ENCODE data around the gene OLAH. TPM values are rescaled to one million over a fixed set of nuclear protein-coding genes. Genes with fewer than 3 reads are reported as not detected.
"Not testable (repeated sequence)": the region's sequence is repeated elsewhere in the genome, so short reads cannot be mapped to it uniquely, and the experiment has no call there.

The OLAH gene
- 4.9 TPM for total RNA-seq

DNA sequence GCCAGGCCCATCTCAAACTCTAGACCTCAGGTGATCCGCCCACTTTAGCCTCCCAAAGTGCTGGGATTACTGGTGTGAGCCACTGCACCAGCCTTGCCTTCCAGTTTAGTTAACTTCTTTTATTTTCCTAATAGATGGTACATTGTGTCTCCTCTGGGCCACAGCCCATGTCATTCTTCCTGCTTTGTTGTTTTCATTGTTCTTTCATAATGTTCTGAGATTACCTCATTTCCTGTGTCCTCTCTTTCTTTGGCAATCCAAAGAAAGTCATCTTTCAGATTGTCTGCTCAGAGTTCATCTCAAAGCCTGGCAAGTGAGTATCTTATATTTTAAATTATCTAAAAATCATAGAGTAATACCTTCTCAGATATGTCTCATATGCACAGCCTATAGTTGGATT, at the start of gene OLAH:
TSS of gene OLAH (plus strand) at position 270 of the 400 bp plus-strand sequence. CDS start 3,346 bp downstream, outside the sequence.
- Histone ChIP-seq H3K9me3 (no peaks in the 10 kb centered on the region), H3K27me3 (no peaks in the 10 kb centered on the region), H3K4me3 (no peak within 1 kb of the TSS), H3K27ac (no peak within 1 kb of the TSS), H3K36me3 (no peaks in the 10 kb centered on the region), H3K4me1 (no peaks in the 10 kb centered on the region)
- intact Hi-C loops (cut with DNase I): no loop called here
- DNase-seq (ENCODE audit: extremely low spot score in 2 of 2): no peak
- no peak for TF ChIP-seq POLR2AphosphoS5 (IDR thresholded peaks at IDR 0.05; ENCODE audit: insufficient read depth in 1 of 2, low read depth in 1 of 2)
- TF ChIP-seq, protein P1, sequence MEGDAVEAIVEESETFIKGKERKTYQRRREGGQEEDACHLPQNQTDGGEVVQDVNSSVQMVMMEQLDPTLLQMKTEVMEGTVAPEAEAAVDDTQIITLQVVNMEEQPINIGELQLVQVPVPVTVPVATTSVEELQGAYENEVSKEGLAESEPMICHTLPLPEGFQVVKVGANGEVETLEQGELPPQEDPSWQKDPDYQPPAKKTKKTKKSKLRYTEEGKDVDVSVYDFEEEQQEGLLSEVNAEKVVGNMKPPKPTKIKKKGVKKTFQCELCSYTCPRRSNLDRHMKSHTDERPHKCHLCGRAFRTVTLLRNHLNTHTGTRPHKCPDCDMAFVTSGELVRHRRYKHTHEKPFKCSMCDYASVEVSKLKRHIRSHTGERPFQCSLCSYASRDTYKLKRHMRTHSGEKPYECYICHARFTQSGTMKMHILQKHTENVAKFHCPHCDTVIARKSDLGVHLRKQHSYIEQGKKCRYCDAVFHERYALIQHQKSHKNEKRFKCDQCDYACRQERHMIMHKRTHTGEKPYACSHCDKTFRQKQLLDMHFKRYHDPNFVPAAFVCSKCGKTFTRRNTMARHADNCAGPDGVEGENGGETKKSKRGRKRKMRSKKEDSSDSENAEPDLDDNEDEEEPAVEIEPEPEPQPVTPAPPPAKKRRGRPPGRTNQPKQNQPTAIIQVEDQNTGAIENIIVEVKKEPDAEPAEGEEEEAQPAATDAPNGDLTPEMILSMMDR (IDR thresholded peaks at IDR 0.05): no peak
- no peak for TF ChIP-seq POLR2A (IDR thresholded peaks at IDR 0.05)

DNA sequence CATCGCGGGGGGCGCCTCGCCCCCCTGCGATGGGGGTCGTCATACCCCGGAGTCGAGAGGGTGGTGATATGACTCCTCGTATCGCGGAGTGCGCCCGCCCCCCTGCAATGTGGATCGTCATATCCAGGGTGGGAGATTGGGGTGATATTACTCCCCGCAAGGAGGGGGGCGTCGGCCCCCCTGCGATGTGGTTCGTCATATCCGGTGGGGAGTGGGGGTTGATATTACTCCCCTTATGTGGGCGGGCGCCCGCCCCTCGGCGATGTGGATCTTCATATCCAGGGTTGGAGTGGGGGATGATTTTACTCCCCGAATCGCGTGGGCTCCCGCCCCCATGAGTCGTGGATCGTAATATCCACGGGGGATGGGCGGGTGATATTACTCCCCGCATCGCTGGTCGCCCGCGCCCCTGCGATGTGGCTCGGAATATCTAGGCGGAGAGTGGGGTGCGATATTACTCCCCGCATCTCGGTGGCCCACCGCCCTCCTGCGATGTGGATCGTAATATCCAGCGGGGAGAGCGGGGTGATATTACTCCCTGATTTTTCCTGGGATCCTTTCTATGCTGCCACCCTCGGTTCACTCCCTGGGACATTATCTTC, 47.7 kb upstream of the OLAH start:
- Histone ChIP-seq H3K4me3 (no peak overlapping the region), H3K9me3 (no peaks in the 10 kb centered on the region), H3K36me3 (no peaks in the 10 kb centered on the region), H3K27ac (no peak overlapping the region), H3K4me1 (no peaks in the 10 kb centered on the region), H3K27me3 (no peaks in the 10 kb centered on the region)
- no peak for DNase-seq (ENCODE audit: extremely low spot score in 2 of 2)
- intact Hi-C loops (cut with DNase I): no loop called here
- TF ChIP-seq, protein P1 (IDR thresholded peaks at IDR 0.05): no peak
- TF ChIP-seq POLR2A (IDR thresholded peaks at IDR 0.05) (no peak), POLR2AphosphoS5 (IDR thresholded peaks at IDR 0.05; ENCODE audit: insufficient read depth in 1 of 2, low read depth in 1 of 2) (no peak)

DNA sequence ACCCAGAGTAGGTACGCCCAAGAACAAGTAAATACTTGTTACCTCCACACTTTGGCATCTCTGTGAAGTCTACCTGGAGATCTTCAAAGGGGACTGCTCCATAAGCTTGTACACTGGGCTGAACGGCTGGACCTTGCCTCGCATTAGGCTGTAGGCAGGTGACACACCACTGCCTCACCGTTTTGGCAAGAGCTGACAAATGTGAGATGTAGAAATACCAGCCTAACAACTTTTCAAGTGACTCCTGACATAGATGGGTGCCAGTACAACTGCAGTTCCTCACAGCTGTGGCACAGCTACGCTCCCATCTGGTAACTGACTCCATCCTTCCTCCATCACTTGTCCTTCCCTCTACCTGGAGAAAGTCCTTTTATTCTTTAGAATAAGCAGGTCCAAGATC, 30.2 kb upstream of the OLAH start:
- DNase-seq (ENCODE audit: extremely low spot score in 2 of 2); H3K27me3 ChIP-seq; H3K36me3 ChIP-seq; H3K9me3 ChIP-seq; H3K4me1 ChIP-seq; H3K27ac ChIP-seq; intact Hi-C loops (cut with DNase I); H3K4me3 ChIP-seq: not testable (repeated sequence)

DNA sequence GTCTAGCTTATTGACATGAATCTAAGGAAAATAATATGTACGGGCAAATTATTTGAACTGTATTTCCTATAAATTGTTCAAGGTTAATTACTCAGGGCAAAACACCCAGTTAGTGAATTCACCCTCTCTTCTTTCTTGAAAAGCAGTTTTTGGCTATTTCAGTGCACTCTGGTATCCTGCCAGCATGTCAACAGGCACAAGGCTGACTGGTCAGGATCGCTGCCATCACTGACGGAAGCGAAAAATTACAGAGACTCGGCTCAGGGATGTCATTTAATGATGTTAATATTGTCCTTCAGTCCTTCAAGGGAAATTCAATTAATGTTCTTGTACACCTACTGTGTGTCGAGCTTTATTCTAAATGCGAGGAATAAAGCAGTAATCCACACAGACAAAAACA, 28.3 kb upstream of the OLAH start:
- H3K4me3 ChIP-seq: no peak overlapping the region
- no peaks in the 10 kb centered on the region for H3K27me3 ChIP-seq
- H3K4me1 ChIP-seq: no peaks in the 10 kb centered on the region
- TF ChIP-seq, protein P1 (IDR thresholded peaks at IDR 0.05): no peak
- TF ChIP-seq POLR2A (IDR thresholded peaks at IDR 0.05): no peak
- no peak for TF ChIP-seq POLR2AphosphoS5 (IDR thresholded peaks at IDR 0.05; ENCODE audit: insufficient read depth in 1 of 2, low read depth in 1 of 2)
- intact Hi-C loops (cut with DNase I): no loop called here
- H3K27ac ChIP-seq: no peak overlapping the region
- H3K36me3 ChIP-seq: no peaks in the 10 kb centered on the region
- DNase-seq (ENCODE audit: extremely low spot score in 2 of 2): no peak
- H3K9me3 ChIP-seq: no peaks in the 10 kb centered on the region

DNA sequence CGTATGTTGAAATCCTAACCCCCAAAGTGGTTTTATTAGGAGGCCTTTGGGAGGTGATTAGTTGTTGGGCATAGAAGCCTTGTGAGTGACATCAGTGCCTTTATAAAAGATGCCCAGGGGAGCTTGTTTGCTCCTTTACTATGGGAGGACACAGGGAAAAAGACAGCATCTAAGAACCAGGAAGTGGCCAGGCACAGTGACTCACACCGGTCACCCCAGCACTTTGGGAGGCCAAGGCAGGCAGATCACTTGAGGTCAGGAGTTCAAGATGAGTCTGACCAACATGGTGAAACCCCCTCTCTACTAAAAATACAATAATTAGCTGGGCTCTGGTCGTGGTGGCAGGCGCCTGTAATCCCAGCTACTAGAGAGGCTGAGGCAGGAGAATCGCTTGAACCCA, 22.8 kb upstream of the OLAH start:
- DNase-seq (ENCODE audit: extremely low spot score in 2 of 2); H3K27ac ChIP-seq; H3K27me3 ChIP-seq; intact Hi-C loops (cut with DNase I); H3K4me1 ChIP-seq; H3K9me3 ChIP-seq; H3K4me3 ChIP-seq; H3K36me3 ChIP-seq: not testable (repeated sequence)

DNA sequence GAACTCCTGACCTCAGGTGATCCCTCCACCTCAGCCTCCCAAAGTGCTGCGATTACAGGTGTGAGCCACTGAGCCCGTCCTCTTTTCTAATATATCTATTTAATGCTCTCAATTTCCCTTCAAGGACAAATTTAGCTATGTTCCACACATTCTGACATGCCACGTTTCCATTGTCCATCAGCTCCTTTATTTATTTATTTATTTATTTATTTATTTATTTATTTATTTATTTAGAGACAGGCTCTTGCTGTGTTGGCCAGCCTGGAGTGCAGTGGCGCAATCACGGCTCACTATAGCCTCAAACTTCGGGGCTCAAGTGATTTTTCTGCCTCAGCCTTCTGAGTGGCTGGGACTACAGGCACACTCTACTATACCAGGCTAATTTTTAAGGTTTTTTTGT, 20.7 kb upstream of the OLAH start:
- intact Hi-C loops (cut with DNase I); H3K9me3 ChIP-seq; DNase-seq (ENCODE audit: extremely low spot score in 2 of 2): not testable (repeated sequence)

DNA sequence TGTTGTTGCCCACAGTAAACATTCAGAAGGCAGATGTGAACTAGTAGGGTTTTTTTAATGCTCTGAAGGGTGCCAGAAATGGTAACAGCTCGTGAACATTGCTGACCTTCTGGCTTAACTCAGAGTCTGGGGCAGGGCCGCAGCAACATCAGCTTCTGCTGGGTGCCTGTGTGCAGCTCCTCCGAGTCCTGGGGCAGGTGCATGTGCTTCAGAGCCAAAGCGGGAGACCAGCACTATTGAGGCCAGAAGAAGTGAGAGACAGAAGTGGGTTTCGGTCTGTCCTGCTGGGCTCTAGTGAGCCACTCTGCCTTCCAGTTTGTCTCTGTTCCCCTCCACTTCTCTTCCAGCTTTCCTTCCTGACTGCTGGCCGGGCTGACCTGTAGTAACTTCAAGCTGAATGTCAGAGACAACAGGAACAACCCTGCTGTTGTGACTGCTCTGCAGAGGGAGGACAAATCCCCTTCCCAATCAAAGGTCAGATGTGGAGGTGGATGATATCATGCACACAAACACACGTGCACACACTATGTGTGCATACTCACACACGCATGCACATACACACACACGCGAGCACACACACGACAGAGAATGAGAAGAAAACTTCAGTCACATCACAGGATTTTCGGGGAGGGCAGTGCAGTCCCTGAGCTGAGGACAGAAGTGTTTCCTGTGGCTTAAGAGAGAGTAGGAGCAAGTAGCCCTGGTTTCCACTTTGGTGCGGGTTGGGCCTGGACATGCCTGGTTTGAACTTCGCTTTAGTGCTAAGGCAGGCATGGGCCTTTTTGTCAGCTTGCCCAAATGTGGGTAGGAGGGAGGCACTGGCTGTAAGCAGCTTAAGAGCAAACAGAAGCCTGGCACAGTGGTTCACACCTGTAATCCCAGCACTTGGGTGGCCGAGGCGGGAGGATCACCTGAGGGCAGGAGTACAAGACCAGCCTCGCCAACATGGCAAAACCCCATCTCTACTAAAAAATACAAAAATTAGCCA, 19.4 kb upstream of the OLAH start:
- H3K27ac ChIP-seq; H3K4me3 ChIP-seq; H3K27me3 ChIP-seq; DNase-seq (ENCODE audit: extremely low spot score in 2 of 2); H3K4me1 ChIP-seq; H3K36me3 ChIP-seq; intact Hi-C loops (cut with DNase I); H3K9me3 ChIP-seq: not testable (repeated sequence)

More for the DNA sequence above, 20.7 kb upstream of the OLAH start:
- not testable (repeated sequence) for H3K4me1 ChIP-seq, H3K36me3 ChIP-seq, H3K4me3 ChIP-seq, H3K27ac ChIP-seq, H3K27me3 ChIP-seq

DNA sequence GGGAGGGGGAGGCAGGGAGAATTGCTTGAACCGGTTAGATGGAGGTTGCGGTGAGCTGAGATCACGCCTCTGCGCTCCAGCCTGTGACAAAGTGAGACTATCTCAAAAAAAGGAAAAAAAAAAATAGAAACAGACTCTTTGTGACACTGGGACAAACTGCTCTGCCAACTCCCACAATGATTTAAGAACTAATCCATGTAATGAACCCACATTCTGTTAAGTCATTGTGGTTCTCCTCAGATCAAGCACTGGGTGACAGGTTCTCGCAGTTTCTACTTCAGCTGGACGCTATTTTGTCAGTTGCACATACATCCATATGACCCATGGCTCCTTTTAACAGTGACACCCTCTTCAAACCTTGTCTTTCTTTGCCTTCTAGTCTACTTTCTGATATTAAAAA, 18.7 kb upstream of the OLAH start:
- DNase-seq (ENCODE audit: extremely low spot score in 2 of 2); H3K36me3 ChIP-seq; H3K4me1 ChIP-seq; H3K4me3 ChIP-seq; intact Hi-C loops (cut with DNase I); H3K27ac ChIP-seq; H3K9me3 ChIP-seq; H3K27me3 ChIP-seq: not testable (repeated sequence)
